Thyroid gland (tissue), 4 donors: Measurements from ENCODE around the gene CHMP4B. TPM values are rescaled to one million over a fixed set of nuclear protein-coding genes. Genes with fewer than 3 reads are reported as not detected.

ENCODE experiments used
- DNase-seq, 2 donors: peaks; one replicate each; pipeline ENCODE4 v3.0.0-alpha.2; 2019
- H3K27ac ChIP-seq, 3 donors: fragments of 200-600 bp; sonication (generic); 1 replicate in 2 of 3; 2 replicates in 1 of 3; pipeline ENCODE4 v1.5.1; 2016 to 2019; ENCODE audit warnings: mild to moderate bottlenecking in 1 of 3, moderate library complexity in 1 of 3
- H3K27me3 ChIP-seq: fragments of 200-600 bp; sonication (generic); one replicate; pipeline ENCODE4 v1.5.1; 2019
- H3K36me3 ChIP-seq, 2 donors: fragments of 200-600 bp; sonication (generic); one replicate each; pipeline ENCODE4 v1.5.1; 2016 to 2019
- H3K4me1 ChIP-seq, 2 donors: fragments of 200-600 bp; sonication (generic); one replicate each; pipeline ENCODE4 v1.5.1; 2017 to 2019
- H3K4me3 ChIP-seq, 3 donors: fragments of 200-600 bp; sonication (generic); replicated peaks in 1 of 3; 1 replicate in 2 of 3; 2 replicates in 1 of 3; pipeline ENCODE4 v1.5.1; 2016; ENCODE audit warnings: mild to moderate bottlenecking in 1 of 3
- H3K9me3 ChIP-seq: fragments of 200-600 bp; sonication (generic); one replicate; pipeline ENCODE4 v1.5.1; 2017
- POLR2A ChIP-seq, 2 donors: fragments of 450-650 bp; IDR thresholded peaks; one replicate each; pipeline ENCODE4 v1.6.1; 2017; ENCODE audit warnings: antibody characterized with exemption in 2 of 2, mild to moderate bottlenecking in 2 of 2, moderate library complexity in 1 of 2
- WGBS, 2 donors: methylation state at CpG; one replicate each; pipeline ENCODE4 v1.1.5; 2017; 5-methylcytosine and 5-hydroxymethylcytosine counted together
- intact Hi-C: fragments of 100-400 bp; cut with DNase I; formaldehyde crosslinking; loops from one replicate; pipeline ENCODE4 v1.15.1; 2023
- total RNA-seq, 4 donors: library from RNA; depleted of rRNA; stranded (reverse); fragments of >200 nt; gene quantifications; one replicate each; pipeline ENCODE4 v1.2.3, GENCODE V29; 2016
- TF ChIP-seq, protein P1 (sequence below), 6 experiments: fragments of 200-600 bp in 3 of 6; fragments of 450-650 bp in 3 of 6; sonication (generic) in 3 of 6; IDR thresholded peaks; one replicate each; pipeline ENCODE4 v1.5.1; 2016 to 2019; ENCODE audit warnings: antibody characterized with exemption in 6 of 6, mild to moderate bottlenecking in 2 of 6, inconsistent platforms in 1 of 6, moderate library complexity in 1 of 6

CHMP4B gene
- total RNA-seq, 4 donors from 2014 or later = 70.3 to 93.5 (median 85.7) TPM

GRCh38 chr20:33868042-33868441 lies 56.9 kb downstream of the CHMP4B start:
- TF ChIP-seq, protein P1, sequence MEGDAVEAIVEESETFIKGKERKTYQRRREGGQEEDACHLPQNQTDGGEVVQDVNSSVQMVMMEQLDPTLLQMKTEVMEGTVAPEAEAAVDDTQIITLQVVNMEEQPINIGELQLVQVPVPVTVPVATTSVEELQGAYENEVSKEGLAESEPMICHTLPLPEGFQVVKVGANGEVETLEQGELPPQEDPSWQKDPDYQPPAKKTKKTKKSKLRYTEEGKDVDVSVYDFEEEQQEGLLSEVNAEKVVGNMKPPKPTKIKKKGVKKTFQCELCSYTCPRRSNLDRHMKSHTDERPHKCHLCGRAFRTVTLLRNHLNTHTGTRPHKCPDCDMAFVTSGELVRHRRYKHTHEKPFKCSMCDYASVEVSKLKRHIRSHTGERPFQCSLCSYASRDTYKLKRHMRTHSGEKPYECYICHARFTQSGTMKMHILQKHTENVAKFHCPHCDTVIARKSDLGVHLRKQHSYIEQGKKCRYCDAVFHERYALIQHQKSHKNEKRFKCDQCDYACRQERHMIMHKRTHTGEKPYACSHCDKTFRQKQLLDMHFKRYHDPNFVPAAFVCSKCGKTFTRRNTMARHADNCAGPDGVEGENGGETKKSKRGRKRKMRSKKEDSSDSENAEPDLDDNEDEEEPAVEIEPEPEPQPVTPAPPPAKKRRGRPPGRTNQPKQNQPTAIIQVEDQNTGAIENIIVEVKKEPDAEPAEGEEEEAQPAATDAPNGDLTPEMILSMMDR (IDR thresholded peaks at IDR 0.05) = no peak
- TF ChIP-seq POLR2A (IDR thresholded peaks at IDR 0.05) = no peak
- 83 to 93% methylated on average over 7 of the region's 7 CpGs for WGBS, 2 donors
- Histone ChIP-seq H3K27ac (no peak overlapping the region), H3K4me1 (peaks cover 8 to 12% of the 10 kb centered on the region in 2 donors), H3K9me3 (no peaks in the 10 kb centered on the region), H3K27me3 (no peaks in the 10 kb centered on the region), H3K4me3 (no peak overlapping the region), H3K36me3 (no peaks in the 10 kb centered on the region)
- intact Hi-C loops = loop anchor here (10.0 kb wide), 1 partner anchor 117 kb away; no protein-coding TSS in a partner anchor
- no peak for DNase-seq

DNA sequence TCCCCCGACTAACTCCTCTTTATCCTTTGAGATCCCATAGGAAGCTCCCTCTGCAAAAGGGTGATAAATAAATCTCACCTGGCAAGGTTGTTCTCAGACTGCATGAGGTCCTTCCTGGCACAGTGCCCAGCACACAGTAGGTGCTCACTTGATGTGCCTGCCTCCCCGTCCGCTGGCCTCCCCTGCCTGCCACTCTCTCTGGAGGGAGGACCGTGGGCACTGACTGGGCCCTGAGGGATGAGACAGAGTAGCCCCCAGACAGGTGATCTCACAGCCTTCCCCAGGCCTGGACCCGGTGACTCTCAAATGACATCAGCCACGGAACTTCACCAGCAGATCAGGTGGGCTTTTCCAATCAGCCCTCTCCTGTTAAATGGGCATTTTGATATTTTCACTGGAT lies 57.4 kb downstream of the CHMP4B start:
- no peak for DNase-seq
- Histone ChIP-seq H3K4me3 (no peak overlapping the region), H3K36me3 (no peaks in the 10 kb centered on the region), H3K27ac (no peak overlapping the region), H3K27me3 (no peaks in the 10 kb centered on the region), H3K4me1 (peaks cover 8 to 12% of the 10 kb centered on the region in 2 donors), H3K9me3 (no peaks in the 10 kb centered on the region)
- TF ChIP-seq POLR2A (IDR thresholded peaks at IDR 0.05) = no peak
- TF ChIP-seq, protein P1 (IDR thresholded peaks at IDR 0.05) = no peak
- intact Hi-C loops = loop anchor here (10.0 kb wide), 1 partner anchor 116 kb away; no protein-coding TSS in a partner anchor
- 82 to 88% methylated on average over 4 to 6 of the region's 6 CpGs for WGBS, 2 donors

DNA sequence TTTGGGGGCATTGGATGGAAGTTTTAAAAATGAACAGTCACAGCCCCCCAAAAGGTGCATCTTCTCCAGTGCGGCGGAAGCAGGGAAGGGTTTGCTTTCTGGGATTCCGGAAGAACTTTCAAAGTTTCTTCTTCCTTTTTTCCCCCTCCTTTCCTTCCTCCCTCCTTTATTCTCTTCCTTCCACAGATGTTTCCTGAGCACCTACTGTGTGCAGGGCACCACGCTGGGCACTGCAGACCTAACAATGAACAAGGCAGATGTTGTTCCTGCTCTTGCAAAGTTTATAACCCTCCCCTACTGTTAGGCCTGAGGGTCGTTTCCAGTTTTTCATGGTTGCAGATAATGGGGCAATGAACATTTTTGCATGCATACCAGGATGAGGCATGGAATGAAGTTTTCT lies 58.1 kb downstream of the CHMP4B start:
- no peak overlapping the region for H3K4me3 ChIP-seq
- DNase-seq = no peak
- TF ChIP-seq POLR2A (IDR thresholded peaks at IDR 0.05) = no peak
- TF ChIP-seq, protein P1 (IDR thresholded peaks at IDR 0.05) = no peak
- H3K9me3 ChIP-seq = no peaks in the 10 kb centered on the region
- peaks cover 8 to 12% of the 10 kb centered on the region in 2 donors for H3K4me1 ChIP-seq
- no peak overlapping the region for H3K27ac ChIP-seq
- intact Hi-C loops = loop anchor here (10.0 kb wide), 1 partner anchor 116 kb away; no protein-coding TSS in a partner anchor
- no peaks in the 10 kb centered on the region for H3K27me3 ChIP-seq
- 90 to 96% methylated on average over 5 of the region's 5 CpGs for WGBS, 2 donors
- no peaks in the 10 kb centered on the region for H3K36me3 ChIP-seq

GRCh38 chr20:33871362-33871761 lies 60.2 kb downstream of the CHMP4B start:
- no peaks in the 10 kb centered on the region for H3K36me3 ChIP-seq
- H3K27ac ChIP-seq = no peak overlapping the region
- intact Hi-C loops = no loop called here
- DNase-seq = peak in 1 of 2 donors; percentile 14
- H3K4me3 ChIP-seq = no peak overlapping the region
- H3K9me3 ChIP-seq = no peaks in the 10 kb centered on the region
- no peaks in the 10 kb centered on the region for H3K27me3 ChIP-seq
- TF ChIP-seq, protein P1 (IDR thresholded peaks at IDR 0.05) = no peak
- no peak for TF ChIP-seq POLR2A (IDR thresholded peaks at IDR 0.05)
- 64 to 66% methylated on average over 10 to 12 of the region's 12 CpGs for WGBS, 2 donors
- H3K4me1 ChIP-seq = peaks cover 8 to 12% of the 10 kb centered on the region in 2 donors

GRCh38 chr20:33874129-33874528 lies 63.0 kb downstream of the CHMP4B start:
- H3K27me3 ChIP-seq = no peaks in the 10 kb centered on the region
- WGBS, 2 donors = 84 to 94% methylated on average over 7 of the region's 7 CpGs
- H3K27ac ChIP-seq = no peak overlapping the region
- no peaks in the 10 kb centered on the region for H3K36me3 ChIP-seq
- no peaks in the 10 kb centered on the region for H3K4me1 ChIP-seq
- intact Hi-C loops = no loop called here
- no peak for DNase-seq
- no peaks in the 10 kb centered on the region for H3K9me3 ChIP-seq
- H3K4me3 ChIP-seq = no peak overlapping the region
- TF ChIP-seq, protein P1 (IDR thresholded peaks at IDR 0.05) = no peak
- no peak for TF ChIP-seq POLR2A (IDR thresholded peaks at IDR 0.05)
